IPS-20b (cell line): ENCODE results near the gene IFNGR2.

Experiments
- H3K27ac ChIP-seq: one replicate; pipeline ENCODE4 v1.5.1; 2013; ENCODE audit warnings: low read length
- H3K27me3 ChIP-seq: 2 replicates; pipeline ENCODE4 v1.6.1; 2013; ENCODE audit warnings: mild to moderate bottlenecking, low read length, inconsistent platforms; ENCODE audit not compliant: insufficient read depth
- H3K36me3 ChIP-seq: 2 replicates; pipeline ENCODE4 v1.6.1; 2013; ENCODE audit warnings: low read depth, mild to moderate bottlenecking, inconsistent platforms, low read length, moderate library complexity; ENCODE audit not compliant: insufficient read depth
- H3K4me1 ChIP-seq: 2 replicates; pipeline ENCODE4 v1.6.1; 2013; ENCODE audit warnings: mild to moderate bottlenecking, control low read depth, inconsistent platforms, low read length, moderate library complexity; ENCODE audit not compliant: insufficient read depth
- H3K4me3 ChIP-seq: 2 replicates; pipeline ENCODE4 v1.5.1; 2013; ENCODE audit warnings: mild to moderate bottlenecking, low read length, inconsistent platforms
- H3K9ac ChIP-seq: 2 replicates; pipeline ENCODE4 v1.6.1; 2013; ENCODE audit warnings: low read depth, mild to moderate bottlenecking, inconsistent platforms, low read length, moderate library complexity
- H3K9me3 ChIP-seq: 2 replicates; pipeline ENCODE4 v1.6.1; 2013; ENCODE audit warnings: mild to moderate bottlenecking, low read depth, low read length, inconsistent platforms; ENCODE audit not compliant: insufficient read depth

IFNGR2 gene

GRCh38 chr21:33393348-33393747, 9.9 kb upstream of the IFNGR2 start:
- Histone ChIP-seq H3K36me3 (no peaks in the 10 kb centered on the region), H3K9me3 (no peaks in the 10 kb centered on the region), H3K27ac (no peak overlapping the region), H3K9ac (no peak overlapping the region), H3K4me1 (no peaks in the 10 kb centered on the region), H3K27me3 (no peaks in the 10 kb centered on the region), H3K4me3 (no peak overlapping the region)

DNA sequence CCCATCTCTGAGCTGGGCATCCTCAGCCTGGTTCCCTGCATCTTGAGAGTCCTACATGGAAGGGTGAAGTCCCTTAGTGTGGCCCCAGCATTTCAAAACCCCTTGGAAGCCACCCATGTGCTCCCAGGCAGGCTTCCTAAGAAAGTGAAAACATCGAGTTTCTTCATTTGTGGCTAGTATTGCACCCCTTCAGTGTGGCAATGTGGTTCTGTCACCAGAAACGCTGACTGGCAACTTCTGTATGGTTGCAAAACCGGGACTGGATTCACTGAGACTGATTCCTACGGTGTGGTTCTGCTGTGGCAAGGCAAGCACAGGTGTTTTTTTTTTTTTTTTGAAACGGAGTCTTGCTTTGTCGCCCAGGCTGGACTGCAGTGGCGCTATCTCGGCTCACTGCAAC, 9.0 kb upstream of the IFNGR2 start:
- H3K27ac ChIP-seq, result no peak overlapping the region

DNA sequence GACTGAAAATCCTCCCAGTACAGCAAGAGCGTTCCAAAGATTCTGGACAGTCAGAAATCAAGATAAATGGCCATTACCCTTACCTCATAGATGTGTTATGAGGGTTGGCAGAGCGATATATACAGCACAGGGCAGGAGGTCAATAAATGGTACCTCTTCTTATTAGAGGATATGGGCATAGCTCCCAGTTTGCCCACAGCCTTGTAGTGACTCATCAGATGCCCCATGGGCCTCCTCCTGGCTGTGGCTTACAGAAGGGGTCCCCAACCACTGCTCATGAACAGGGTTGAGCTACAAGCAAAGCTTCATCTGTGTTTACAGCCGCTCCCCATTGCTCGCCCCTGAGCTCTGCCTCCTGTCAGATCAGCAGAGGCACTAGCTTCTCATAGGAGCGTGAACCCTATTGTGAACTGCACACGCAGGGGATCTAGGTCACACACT, 7.3 kb upstream of the IFNGR2 start:
- no peaks in the 10 kb centered on the region for H3K9me3 ChIP-seq
- no peak overlapping the region for H3K27ac ChIP-seq
- H3K4me1 ChIP-seq, result no peaks in the 10 kb centered on the region
- H3K9ac ChIP-seq, result no peak overlapping the region
- no peaks in the 10 kb centered on the region for H3K27me3 ChIP-seq
- no peaks in the 10 kb centered on the region for H3K36me3 ChIP-seq
- no peak overlapping the region for H3K4me3 ChIP-seq

More for the DNA sequence above, 9.0 kb upstream of the IFNGR2 start:
- no peaks in the 10 kb centered on the region for H3K27me3 ChIP-seq
- H3K36me3 ChIP-seq, result no peaks in the 10 kb centered on the region
- H3K4me3 ChIP-seq, result no peak overlapping the region
- no peaks in the 10 kb centered on the region for H3K4me1 ChIP-seq
- H3K9ac ChIP-seq, result no peak overlapping the region
- H3K9me3 ChIP-seq, result no peaks in the 10 kb centered on the region

- no peaks in the 10 kb centered on the region for H3K27me3 ChIP-seq
- no peak overlapping the region for H3K9ac ChIP-seq
- H3K9me3 ChIP-seq, result no peaks in the 10 kb centered on the region
- H3K4me1 ChIP-seq, result no peaks in the 10 kb centered on the region
- no peaks in the 10 kb centered on the region for H3K36me3 ChIP-seq
- no peak overlapping the region for H3K4me3 ChIP-seq
- no peak overlapping the region for H3K27ac ChIP-seq
Measured at GRCh38 chr21:33396436-33396835, 6.8 kb upstream of the IFNGR2 start.

- no peaks in the 10 kb centered on the region for H3K9me3 ChIP-seq
- H3K27me3 ChIP-seq, result no peaks in the 10 kb centered on the region
- H3K4me3 ChIP-seq, result no peak overlapping the region
- no peak overlapping the region for H3K9ac ChIP-seq
- H3K27ac ChIP-seq, result no peak overlapping the region
- H3K4me1 ChIP-seq, result no peaks in the 10 kb centered on the region
- no peaks in the 10 kb centered on the region for H3K36me3 ChIP-seq
Measured at GRCh38 chr21:33396951-33397350, 6.3 kb upstream of the IFNGR2 start.

DNA sequence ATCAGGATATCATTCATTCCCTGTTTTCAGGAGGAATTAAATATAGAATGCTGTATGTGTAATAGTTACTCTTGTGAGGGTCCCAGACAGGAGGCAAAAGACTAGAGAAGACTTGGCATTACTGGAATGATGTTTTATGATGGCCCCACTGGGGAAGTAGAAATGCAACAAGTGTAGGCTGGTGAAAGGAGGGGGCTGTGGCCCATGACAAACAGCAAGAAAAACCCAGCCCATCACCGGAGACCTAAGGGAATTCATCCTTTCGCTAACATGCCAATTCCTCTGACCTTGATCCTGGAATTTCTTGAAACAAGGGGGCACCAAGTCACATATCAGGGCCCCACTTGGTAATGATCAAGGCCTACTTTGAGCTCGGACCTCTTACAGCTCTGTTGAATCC, 5.5 kb upstream of the IFNGR2 start:
- no peak overlapping the region for H3K9ac ChIP-seq
- H3K36me3 ChIP-seq, result no peaks in the 10 kb centered on the region
- H3K27me3 ChIP-seq, result no peaks in the 10 kb centered on the region
- H3K4me3 ChIP-seq, result no peak overlapping the region
- H3K27ac ChIP-seq, result no peak overlapping the region
- H3K9me3 ChIP-seq, result no peaks in the 10 kb centered on the region
- H3K4me1 ChIP-seq, result no peaks in the 10 kb centered on the region

DNA sequence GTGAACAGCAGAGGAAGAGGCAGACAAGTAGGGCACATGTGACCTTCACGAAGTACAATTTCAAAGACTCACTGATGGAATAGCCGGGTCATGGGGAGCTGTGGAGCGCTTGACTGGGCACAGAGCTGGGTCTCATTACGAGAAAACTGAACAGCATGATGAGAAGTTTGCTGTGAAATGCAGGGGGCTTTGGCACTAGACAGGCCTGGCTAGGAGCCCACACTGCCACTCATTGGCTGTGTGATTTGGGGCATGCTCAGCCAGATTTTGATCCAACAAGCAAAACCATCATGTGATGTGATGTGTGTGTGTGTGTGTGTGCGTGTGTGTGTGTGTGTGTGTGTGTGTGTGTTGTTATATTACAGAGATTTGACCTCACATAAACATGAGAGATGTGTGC, 4.9 kb upstream of the IFNGR2 start:
- Histone ChIP-seq H3K9ac (no peak overlapping the region), H3K4me3 (no peak overlapping the region), H3K27ac (no peak overlapping the region), H3K4me1 (no peaks in the 10 kb centered on the region), H3K9me3 (no peaks in the 10 kb centered on the region), H3K36me3 (no peaks in the 10 kb centered on the region), H3K27me3 (no peaks in the 10 kb centered on the region)

DNA sequence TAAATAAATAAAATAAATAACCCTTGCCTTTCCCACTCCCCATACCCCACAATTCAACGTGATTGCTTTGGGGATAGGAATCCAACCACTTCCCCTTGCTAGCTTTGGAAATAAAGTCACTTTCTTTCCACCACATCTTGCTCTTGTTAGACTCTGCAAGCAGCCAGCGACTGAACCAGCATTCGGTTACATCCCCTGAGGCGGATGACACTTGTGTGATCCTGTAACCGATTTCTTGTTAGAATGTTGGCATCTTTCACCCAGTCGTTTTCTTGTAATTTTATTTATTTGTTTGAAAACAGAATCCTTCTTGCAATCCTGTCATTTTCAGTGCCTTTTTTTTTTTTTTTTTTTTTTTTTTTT, 1.6 kb upstream of the IFNGR2 start:
- Histone ChIP-seq H3K9me3 (no peaks in the 10 kb centered on the region), H3K27me3 (no peaks in the 10 kb centered on the region), H3K36me3 (no peaks in the 10 kb centered on the region), H3K27ac (no peak overlapping the region), H3K4me3 (no peak overlapping the region), H3K4me1 (no peaks in the 10 kb centered on the region), H3K9ac (no peak overlapping the region)

DNA sequence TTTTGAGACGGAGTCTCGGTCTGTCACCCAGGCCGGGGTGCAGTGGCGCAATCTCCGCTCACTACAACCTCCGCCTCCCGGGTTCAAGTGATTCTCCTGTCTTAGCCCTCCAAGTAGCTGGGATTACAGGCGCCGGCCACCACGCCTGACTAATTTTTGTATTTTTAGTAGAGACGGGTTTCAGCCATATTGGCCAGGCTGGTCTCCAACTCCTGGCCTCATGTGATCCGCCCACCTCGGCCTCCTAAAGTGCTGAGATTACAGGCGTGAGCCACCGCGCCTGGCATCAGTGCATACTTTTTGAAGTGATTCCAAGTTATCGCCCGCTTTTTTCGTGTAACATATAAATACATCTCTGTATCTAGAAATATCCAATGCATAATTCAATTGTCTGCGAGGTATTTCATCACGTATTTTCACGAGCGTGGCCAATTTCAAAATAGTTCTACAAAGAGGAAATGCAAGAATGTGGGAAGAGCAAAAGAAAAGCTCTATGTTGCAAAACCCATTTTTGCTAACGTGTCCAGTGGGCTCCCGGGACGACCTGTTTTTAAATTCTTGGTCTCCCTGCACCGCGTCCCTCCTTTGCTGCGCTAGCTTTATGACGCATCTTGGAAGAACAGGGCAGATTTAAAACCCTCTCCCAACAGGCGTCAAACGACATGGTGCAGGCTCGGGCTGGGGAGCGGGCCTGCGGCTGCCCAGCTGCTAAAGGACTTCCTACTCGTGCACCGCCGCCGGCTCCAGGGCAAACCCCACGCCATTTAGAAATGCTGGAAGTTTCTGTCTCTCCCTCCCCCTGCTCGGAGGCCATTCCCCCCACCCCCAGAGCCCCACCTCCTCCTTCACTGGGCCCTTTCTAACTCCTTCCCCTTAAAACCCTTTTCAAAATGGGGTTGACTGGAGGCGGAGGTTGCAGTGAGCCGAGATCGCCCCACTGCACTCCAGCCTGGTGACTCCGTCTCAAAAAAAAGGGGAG, 923 bp upstream of the IFNGR2 start:
- Histone ChIP-seq H3K27ac (no peak overlapping the region), H3K4me1 (no peaks in the 10 kb centered on the region)

DNA sequence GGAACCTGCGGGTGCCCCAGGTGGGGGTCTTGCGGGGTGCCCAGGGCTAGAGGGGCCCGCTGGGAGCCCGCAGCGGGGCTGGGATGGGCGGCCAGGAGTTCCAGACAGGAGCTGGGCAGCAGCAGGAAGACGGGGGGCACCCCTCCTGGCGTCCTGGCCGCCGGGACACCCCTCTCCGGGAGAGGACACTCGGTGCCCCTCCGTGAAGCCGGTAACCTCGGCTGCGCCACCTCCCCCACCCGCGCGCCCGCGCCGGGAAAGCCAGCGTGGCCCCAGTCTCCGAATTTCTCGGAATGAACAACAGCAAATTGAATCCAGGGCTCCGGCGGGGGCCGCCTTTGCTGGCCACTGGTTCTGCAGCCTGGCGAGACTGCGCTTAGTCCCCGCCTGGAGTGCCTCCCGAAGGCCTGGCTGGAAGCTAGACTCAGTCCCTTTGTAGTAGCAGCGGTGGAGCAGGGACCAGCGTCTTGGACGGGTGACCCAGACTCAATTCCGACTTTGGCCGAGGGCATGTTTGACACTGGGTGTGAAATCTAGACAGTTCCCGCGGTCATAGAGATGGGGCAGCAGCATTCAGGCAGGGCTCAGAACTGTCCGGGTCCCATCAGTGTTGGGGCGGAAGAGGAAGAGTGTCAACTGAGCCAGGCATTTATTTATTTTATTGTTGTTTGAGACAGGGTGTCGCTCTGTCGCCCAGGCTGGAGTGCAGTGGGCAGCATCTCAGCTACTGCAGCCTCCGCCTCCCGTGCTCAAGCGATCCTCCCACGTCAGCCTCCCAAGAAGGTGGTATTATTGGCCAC, 773 bp downstream of the IFNGR2 start:
- Histone ChIP-seq H3K9ac (peak overlapping the region; percentile 79), H3K27ac (no peak overlapping the region), H3K9me3 (no peaks in the 10 kb centered on the region), H3K27me3 (no peaks in the 10 kb centered on the region), H3K4me3 (peak overlapping the region; percentile 65), H3K36me3 (no peaks in the 10 kb centered on the region), H3K4me1 (no peaks in the 10 kb centered on the region)

More for the DNA sequence above, 923 bp upstream of the IFNGR2 start:
- Histone ChIP-seq H3K27me3 (no peaks in the 10 kb centered on the region), H3K36me3 (no peaks in the 10 kb centered on the region), H3K4me3 (peak overlapping the region; percentile 60; the same call in 1 of the 2 replicates), H3K9me3 (no peaks in the 10 kb centered on the region), H3K9ac (0 out of 2 replicates have a peak overlapping the region, but pooled peaks have one; percentile 37)

DNA sequence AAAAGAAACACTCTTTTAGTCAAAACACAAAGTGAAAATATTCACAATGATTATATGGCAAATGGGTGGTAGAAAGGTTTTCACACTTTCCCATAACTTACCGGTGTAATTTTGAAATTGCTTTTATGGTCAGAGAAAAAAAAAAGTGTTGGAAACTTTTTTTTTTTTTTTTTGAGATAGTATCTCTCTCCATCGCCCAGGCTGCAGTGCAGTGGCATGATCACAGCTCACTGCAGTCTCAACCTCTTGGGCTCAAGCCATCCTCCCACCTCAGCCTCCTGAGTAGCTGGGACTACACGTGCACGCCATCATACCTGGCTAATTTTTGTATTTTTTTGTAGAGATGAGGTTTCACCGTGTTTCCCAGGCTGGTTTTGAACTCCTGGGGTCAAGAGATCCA, 3.3 kb downstream of the IFNGR2 start:
- H3K27me3 ChIP-seq, result no peaks in the 10 kb centered on the region
- H3K9ac ChIP-seq, result no peak overlapping the region
- no peaks in the 10 kb centered on the region for H3K4me1 ChIP-seq
- no peak overlapping the region for H3K4me3 ChIP-seq
- H3K27ac ChIP-seq, result no peak overlapping the region
- no peaks in the 10 kb centered on the region for H3K9me3 ChIP-seq
- H3K36me3 ChIP-seq, result 0 out of 2 replicates have a peak, but pooled peaks cover 4% of the 10 kb centered on the region
